Kidney (tissue), 14 donors: ENCODE results near the gene HPSE2. TPM values are rescaled to one million over a fixed set of nuclear protein-coding genes. Genes with fewer than 3 reads are reported as not detected.

ENCODE experiments used
- DNase-seq, 5 donors: peaks; one replicate each; pipeline ENCODE4 v3.0.0-alpha.2; 2013 to 2020
- FAIRE-seq: peaks from 2 replicates; lab custom pipeline; 2012; peaks lifted over from hg19 to GRCh38; lab: Jason Lieb, UNC
- H3K27ac ChIP-seq, 2 donors: one replicate each; pipeline ENCODE4 v1.7.0; 2013; ENCODE audit warnings: low read depth in 2 of 2, low read length in 2 of 2, inconsistent platforms in 1 of 2
- H3K27me3 ChIP-seq: one replicate; pipeline ENCODE4 v1.7.1; 2013; ENCODE audit warnings: low read length, inconsistent platforms; ENCODE audit not compliant: control insufficient read depth, insufficient read depth
- H3K36me3 ChIP-seq, 3 donors: one replicate each; pipeline versions ENCODE4 v1.7.0 to v1.7.1; 2013; ENCODE audit warnings: low read length in 3 of 3, control low read depth in 1 of 3, inconsistent platforms in 1 of 3; ENCODE audit not compliant: insufficient read depth in 3 of 3, control insufficient read depth in 2 of 3
- H3K4me1 ChIP-seq, 3 donors: one replicate each; pipeline versions ENCODE4 v1.7.0 to v1.7.1; 2013; ENCODE audit warnings: low read length in 3 of 3, inconsistent platforms in 1 of 3, low read depth in 1 of 3; ENCODE audit not compliant: control insufficient read depth in 2 of 3, insufficient read depth in 2 of 3
- H3K4me3 ChIP-seq, 3 donors: one replicate each; pipeline versions ENCODE4 v1.7.0 to v1.8.1; 2013; ENCODE audit warnings: low read length in 3 of 3, control low read depth in 1 of 3, inconsistent platforms in 1 of 3
- H3K9ac ChIP-seq, 3 donors: one replicate each; pipeline versions ENCODE4 v1.7.0 to v1.7.1; 2013; ENCODE audit warnings: low read length in 3 of 3, control low read depth in 1 of 3, inconsistent platforms in 1 of 3
- H3K9me3 ChIP-seq, 3 donors: one replicate each; pipeline versions ENCODE4 v1.7.0 to v1.7.1; 2013; ENCODE audit warnings: low read length in 3 of 3, control low read depth in 1 of 3, inconsistent platforms in 1 of 3; ENCODE audit not compliant: control insufficient read depth in 2 of 3, insufficient read depth in 1 of 3
- CTCF ChIP-seq: IDR thresholded peaks from 3 replicates; pipeline ENCODE4 v1.5.1; 2012; ENCODE audit warnings: mild to moderate bottlenecking, moderate library complexity, borderline replicate concordance; ENCODE audit not compliant: insufficient read depth; ENCODE audit errors: extremely low read depth
- intact Hi-C: fragments of 100-400 bp; cut with DNase I; formaldehyde crosslinking; loops from one replicate; pipeline ENCODE4 v1.11.1; 2022
- polyA plus RNA-seq: library from polyadenylated mRNA; stranded (reverse); fragments of 350-450 nt; fragmentation: Illumina TruSeq; extraction: RNeasy Lipid Tissue Mini Kit (QIAGEN cat#74804); gene quantifications from one replicate; pipeline ENCODE4 v1.2.3, GENCODE V29; 2014; ENCODE audit warnings: low read depth, low replicate concordance; ENCODE audit not compliant: insufficient read depth
- total RNA-seq: library from RNA; stranded (reverse); fragmentation: NEBNext Ultra II Directional; extraction: Animal tissue kit (Norgen Biotek cat#: 25700); gene quantifications from one replicate; pipeline ENCODE4 v1.2.1, GENCODE V29; 2021
- donor health status: control.
- donor health status: control.
- donor health status: control.
- donor health status: control.
- donor health status: control.
- donor health status: DM: yes; HTN: yes; CAD: no.
- donor health status: Normal renal cell carcinoma (clear cell type).

Gene HPSE2
- total and polyA plus RNA-seq, 2 donors from 2014 or later, result 1.4 to 3.0 TPM

- Histone ChIP-seq H3K9ac (no peak overlapping the region), H3K4me3 (no peak overlapping the region), H3K36me3 (no peaks in the 10 kb centered on the region), H3K27ac (no peak overlapping the region), H3K27me3 (no peaks in the 10 kb centered on the region), H3K4me1 (no peaks in the 10 kb centered on the region), H3K9me3 (no peaks in the 10 kb centered on the region)
- FAIRE-seq, result no peak
- DNase-seq, result no peak
- TF ChIP-seq CTCF, result no peak
- intact Hi-C loops, result no loop called here
These were observed 616.2 kb downstream of the HPSE2 start for GRCh38 chr10:98619446-98619845.

- Histone ChIP-seq H3K9ac (no peak overlapping the region), H3K27ac (no peak overlapping the region), H3K9me3 (no peaks in the 10 kb centered on the region), H3K4me3 (no peak overlapping the region), H3K4me1 (no peaks in the 10 kb centered on the region), H3K27me3 (no peaks in the 10 kb centered on the region), H3K36me3 (no peaks in the 10 kb centered on the region)
- intact Hi-C loops, result no loop called here
- DNase-seq (peak in 2 of 5 donors; percentile 26 to 53), FAIRE-seq (no peak)
- no peak for TF ChIP-seq CTCF
These were observed 617.6 kb downstream of the HPSE2 start for GRCh38 chr10:98617906-98618520.

DNA sequence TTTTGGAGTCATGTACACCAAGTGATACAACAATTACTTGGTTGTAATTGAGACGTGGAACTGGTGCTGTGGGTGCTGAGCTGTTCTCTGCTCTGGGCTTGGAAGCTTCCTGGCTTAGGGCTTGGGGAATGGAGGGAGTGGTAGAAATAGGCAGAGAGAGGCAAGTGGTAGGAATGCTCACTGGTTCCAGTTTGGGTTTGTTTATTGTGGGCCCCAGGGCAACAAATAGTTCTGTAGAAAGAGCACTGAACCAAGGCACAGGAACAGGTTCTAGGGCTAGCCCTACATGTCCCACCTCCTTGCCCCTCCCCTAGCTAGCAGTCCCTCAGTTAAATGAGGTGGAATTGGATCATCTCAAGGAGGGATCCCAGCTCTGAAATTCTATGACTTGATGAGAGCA lies 622.2 kb downstream of the HPSE2 start:
- no peaks in the 10 kb centered on the region for H3K27me3 ChIP-seq
- no peak overlapping the region for H3K27ac ChIP-seq
- H3K4me1 ChIP-seq, result peaks cover 0 to 5% (median 0%) of the 10 kb centered on the region in 3 donors
- H3K36me3 ChIP-seq, result no peaks in the 10 kb centered on the region
- intact Hi-C loops, result no loop called here
- no peak overlapping the region for H3K9ac ChIP-seq
- H3K9me3 ChIP-seq, result no peaks in the 10 kb centered on the region
- FAIRE-seq, result no peak
- H3K4me3 ChIP-seq, result no peak overlapping the region
- DNase-seq, result no peak
- TF ChIP-seq CTCF, result no peak

GRCh38 chr10:98611436-98611835 lies 624.2 kb downstream of the HPSE2 start:
- Histone ChIP-seq H3K4me3 (no peak overlapping the region), H3K9me3 (no peaks in the 10 kb centered on the region), H3K36me3 (no peaks in the 10 kb centered on the region), H3K27me3 (no peaks in the 10 kb centered on the region), H3K9ac (no peak overlapping the region), H3K4me1 (peaks cover 0 to 5% (median 0%) of the 10 kb centered on the region in 3 donors), H3K27ac (no peak overlapping the region)
- DNase-seq (no peak), FAIRE-seq (no peak)
- intact Hi-C loops, result no loop called here
- no peak for TF ChIP-seq CTCF
